ENCODE data around the gene POC1A. TPM values are rescaled to one million over a fixed set of nuclear protein-coding genes. Genes with fewer than 3 reads are reported as not detected.

Gene POC1A
- total RNA-seq, 1 donor from 2014 or later: 1.7 TPM

DNA sequence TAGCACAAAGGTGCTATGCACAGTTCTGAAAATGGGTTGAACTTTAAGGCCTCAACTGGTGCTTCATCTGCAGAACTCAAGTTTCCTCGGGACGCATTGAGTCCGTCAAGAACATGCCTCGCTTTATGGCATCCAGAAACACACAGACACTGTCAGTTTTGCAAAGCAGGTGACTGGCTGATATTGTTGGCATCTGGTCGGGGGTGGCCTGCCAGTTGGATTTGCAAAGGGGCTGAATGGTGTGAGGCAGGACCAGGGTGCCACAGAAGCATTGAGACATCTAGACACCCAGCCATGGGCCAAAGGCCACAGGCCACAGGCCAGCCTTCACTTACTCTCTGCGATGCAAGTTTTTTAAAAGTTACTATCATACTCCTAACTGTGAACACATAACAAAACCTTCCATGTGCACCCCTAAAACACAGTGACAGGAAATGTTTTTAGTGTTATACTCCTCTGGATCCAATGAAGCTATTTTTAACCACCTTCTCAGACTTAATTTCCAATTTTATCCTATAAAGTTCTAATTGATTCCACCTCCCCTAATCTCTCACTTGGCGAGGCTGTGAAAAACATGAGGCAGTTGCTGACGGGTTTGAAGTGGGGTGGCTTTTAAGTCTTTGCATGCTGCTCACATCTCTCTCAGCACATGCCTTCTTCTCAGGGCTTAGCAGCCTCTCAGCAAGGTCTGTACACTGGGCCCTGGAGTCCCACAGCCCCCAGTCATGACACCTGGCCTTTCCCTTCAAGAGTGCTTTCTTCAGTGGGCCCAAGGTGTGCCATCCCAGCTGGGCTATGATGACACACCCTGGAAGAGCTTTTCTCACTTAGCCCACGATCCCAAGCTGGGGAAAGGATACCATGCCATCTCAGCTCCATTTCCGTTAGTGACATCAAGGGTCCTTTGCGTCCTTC lies 59.4 kb downstream of the POC1A start:
- ATAC-seq (no peak), DNase-seq (ENCODE audit: missing footprints) (peak; percentile 44)
- intact Hi-C loops (cut with DNase I): no loop called here

- intact Hi-C loops (cut with DNase I): no loop called here
- DNase-seq (ENCODE audit: missing footprints) (no peak), ATAC-seq (no peak)
These were observed 60.3 kb downstream of the POC1A start for GRCh38 chr3:52093756-52094545.

DNA sequence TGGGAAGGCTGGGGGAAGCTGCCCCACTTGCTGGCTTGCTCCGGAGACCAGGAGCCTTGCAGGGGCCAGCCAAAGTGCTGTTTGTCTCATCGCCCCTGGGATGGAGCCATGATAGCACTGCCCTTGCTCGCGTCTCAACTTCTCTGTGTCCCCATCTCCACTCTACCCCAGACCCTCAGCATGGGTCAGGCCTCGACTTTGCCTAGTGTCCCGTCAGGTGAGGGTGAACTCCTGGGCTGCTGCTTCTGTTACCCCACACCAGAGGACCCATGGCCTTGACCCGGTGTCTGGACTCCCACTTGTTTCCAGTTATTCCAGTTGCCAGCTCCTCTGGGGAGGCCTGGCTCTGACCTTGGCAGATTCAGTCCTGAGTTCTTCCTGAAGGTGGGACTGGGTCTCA lies 61.3 kb downstream of the POC1A start:
- intact Hi-C loops (cut with DNase I): no loop called here
- no peak for ATAC-seq
- DNase-seq (ENCODE audit: missing footprints): peak; percentile 35

DNA sequence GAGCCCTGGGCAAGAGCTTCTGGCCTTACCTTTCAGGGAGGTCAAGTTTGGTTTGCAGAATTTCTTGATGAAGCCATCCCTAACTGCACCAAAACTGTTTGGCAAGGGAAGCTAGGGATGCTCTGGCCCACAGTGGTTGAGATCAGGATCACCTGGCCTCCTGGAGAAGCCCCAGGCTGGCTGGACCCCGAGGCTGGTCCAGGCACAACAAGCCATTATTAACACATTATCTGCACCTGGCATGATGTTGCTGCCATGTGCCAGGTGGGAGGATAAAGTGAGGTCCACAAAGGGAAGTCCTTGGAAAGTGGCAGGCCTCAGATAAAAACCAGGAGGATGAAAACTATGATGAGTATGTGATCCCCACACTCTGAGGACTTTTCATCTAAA lies 62.0 kb downstream of the POC1A start:
- intact Hi-C loops (cut with DNase I): no loop called here
- ATAC-seq: no peak
- DNase-seq (ENCODE audit: missing footprints): no peak

DNA sequence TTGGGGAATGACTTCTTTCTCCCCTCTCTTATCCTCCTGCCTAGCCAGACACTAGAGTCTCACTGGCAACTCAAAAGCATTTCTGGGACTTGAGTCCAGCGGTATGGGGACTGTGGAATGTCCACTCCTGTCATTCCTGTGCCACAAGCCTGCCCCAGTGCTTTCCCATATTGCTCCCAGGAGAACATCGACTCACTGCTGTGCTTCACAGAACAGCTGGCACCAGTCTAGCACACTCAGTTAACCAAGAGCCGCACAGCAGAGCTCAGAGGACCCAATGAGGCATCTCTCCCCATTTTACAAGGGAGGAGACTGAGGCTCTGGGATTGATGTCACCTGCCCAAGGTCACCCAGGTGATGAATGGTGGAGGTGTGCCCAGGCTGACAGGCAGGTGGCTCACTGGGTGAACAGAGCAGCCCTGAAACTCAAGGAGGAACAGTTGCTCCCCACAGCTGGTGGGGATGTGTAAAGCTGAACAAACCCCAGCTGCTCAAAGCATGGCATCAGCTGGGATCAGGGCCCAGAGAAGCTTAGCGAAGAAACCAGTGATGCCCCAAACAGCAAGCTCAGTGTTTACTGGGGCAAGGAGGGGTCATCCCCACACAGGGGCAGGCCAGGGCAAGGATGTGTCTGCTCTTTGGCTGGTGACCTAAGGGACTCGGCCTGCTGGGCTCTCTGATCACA lies 62.5 kb downstream of the POC1A start:
- DNase-seq (ENCODE audit: missing footprints): peak; percentile 49
- intact Hi-C loops (cut with DNase I): no loop called here
- no peak for ATAC-seq

- intact Hi-C loops (cut with DNase I): no loop called here
- DNase-seq (ENCODE audit: missing footprints) (peak; percentile 55), ATAC-seq (no peak)
These were observed 63.2 kb downstream of the POC1A start for GRCh38 chr3:52090933-52091468.

DNA sequence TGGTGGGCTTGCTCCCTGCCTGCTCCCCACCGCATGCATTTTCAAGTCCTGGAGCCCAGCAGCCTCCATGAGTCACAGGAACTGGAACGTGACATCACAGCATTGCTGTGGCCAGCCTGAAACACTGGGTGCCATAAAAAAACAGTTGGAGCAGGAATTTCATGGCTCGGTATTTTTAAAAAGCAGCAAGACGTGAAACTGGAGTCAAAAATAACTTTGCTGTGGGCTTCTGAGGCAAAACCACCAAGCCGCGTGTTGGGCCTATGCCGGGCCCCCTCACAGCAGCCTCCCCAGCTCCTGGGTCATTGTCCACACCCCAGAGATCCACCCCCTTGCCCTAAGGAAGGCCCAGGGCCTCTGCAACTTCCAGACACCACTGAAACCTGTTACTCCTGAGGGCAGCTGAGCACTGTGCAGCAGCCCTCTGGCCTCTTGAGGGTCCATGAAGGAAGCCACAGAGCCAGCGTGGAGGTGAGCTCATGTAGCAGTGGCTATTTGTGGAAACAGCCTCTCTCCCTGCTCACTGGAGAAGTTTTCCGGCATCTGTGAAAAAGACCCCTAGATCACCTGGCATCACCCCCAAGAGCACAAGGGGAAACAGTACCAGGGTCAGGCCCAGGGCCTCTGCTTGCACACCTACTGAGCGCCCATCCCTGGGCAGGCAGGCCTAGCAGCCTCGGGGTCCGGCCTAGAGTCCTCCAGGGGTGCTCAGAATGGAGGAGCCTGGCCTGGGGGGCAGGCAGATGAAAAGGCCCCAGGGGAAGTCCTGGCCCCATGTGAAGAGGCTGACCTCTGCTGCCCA lies 63.9 kb downstream of the POC1A start:
- ATAC-seq (no peak), DNase-seq (ENCODE audit: missing footprints) (peak; percentile 14)
- intact Hi-C loops (cut with DNase I): no loop called here

GRCh38 chr3:52089691-52090090 lies 64.5 kb downstream of the POC1A start:
- intact Hi-C loops (cut with DNase I): no loop called here
- ATAC-seq (no peak), DNase-seq (ENCODE audit: missing footprints) (peak; percentile 8)

DNA sequence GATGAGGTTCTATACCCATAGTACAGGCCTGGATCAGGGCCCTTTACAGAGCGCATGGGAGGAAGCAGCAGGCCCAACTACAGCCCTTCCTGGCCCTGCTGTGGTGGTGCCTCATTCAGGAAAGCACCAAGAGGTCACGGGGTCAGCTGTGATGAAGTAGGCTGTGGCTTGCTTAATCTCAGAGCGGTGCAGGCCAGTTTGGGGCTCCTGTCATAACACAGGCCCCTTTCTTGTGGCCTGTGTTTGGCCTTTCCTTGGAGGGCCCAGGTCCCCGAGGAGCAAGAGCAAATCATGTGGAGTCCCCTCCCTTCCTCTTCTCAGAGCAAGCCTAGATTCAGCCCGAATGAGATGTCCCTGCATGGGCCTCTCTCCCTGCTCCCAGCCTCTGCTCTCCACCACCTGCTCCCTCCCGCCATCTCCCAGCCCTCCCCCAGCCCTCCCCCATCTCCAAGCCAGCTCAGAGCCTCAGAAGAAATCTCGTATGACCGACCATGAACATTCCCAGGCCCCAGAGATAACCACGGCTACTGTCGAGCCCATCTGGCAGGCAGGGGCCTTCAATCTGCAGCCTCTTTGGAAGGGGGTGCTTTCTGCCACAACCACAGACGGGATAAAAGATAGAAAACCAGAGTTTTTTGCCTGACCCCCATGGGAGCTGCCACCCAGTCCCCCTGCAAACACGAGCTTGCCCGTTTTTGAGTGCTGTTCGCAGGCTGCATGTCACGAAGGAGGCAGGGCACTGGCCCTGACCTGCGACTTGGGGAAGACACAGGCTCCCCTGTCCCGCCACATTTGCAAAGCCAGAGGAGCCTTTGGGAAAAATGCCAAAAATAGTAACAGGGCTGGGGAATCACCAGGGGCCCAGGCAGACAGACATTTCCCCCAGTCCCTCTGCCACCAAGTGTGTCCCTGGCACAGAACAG lies 65.5 kb downstream of the POC1A start:
- peak; percentile 59 for DNase-seq (ENCODE audit: missing footprints)
- intact Hi-C loops (cut with DNase I): no loop called here
- no peak for ATAC-seq

- intact Hi-C loops (cut with DNase I): no loop called here
- no peak for ATAC-seq
- peak; percentile 23 for DNase-seq (ENCODE audit: missing footprints)
These were observed 66.5 kb downstream of the POC1A start for GRCh38 chr3:52087731-52088130.

- DNase-seq (ENCODE audit: missing footprints) (peak; percentile 33), ATAC-seq (no peak)
- intact Hi-C loops (cut with DNase I): no loop called here
These were observed 67.1 kb downstream of the POC1A start for GRCh38 chr3:52086976-52087663.

- ATAC-seq (no peak), DNase-seq (ENCODE audit: missing footprints) (peak; percentile 55)
- intact Hi-C loops (cut with DNase I): no loop called here
These were observed 67.8 kb downstream of the POC1A start for GRCh38 chr3:52086461-52086860.

DNA sequence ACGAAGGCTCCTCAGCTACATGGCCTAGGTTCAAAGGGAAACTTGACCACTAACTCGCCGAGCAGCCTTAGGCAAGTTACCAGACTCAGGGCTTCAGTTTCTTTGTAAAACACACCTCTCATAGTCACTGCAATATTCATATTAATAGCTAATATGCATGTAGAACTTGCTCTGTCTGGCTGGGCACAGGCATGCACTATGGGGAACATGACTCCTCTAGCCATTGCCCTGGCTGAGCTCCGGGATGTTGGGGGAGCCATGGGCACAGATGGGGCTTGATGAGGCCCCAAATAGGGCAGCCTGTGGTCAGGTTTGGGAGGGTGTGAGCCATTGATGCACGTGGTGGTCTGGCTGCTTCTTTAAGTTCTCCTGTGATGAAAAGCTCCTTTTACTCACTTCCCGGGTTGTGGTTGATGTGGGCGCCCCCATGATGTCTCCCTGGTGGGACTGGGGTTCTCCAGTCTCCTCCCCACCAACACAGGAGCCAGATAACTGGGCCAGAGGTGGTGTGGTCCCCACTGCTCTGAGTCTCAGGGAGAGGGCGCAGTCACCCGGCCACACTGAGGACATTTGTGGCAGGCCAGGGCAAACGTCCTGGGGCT lies 68.4 kb downstream of the POC1A start:
- intact Hi-C loops (cut with DNase I): no loop called here
- peak; percentile 41 for DNase-seq (ENCODE audit: missing footprints)
- no peak for ATAC-seq

DNA sequence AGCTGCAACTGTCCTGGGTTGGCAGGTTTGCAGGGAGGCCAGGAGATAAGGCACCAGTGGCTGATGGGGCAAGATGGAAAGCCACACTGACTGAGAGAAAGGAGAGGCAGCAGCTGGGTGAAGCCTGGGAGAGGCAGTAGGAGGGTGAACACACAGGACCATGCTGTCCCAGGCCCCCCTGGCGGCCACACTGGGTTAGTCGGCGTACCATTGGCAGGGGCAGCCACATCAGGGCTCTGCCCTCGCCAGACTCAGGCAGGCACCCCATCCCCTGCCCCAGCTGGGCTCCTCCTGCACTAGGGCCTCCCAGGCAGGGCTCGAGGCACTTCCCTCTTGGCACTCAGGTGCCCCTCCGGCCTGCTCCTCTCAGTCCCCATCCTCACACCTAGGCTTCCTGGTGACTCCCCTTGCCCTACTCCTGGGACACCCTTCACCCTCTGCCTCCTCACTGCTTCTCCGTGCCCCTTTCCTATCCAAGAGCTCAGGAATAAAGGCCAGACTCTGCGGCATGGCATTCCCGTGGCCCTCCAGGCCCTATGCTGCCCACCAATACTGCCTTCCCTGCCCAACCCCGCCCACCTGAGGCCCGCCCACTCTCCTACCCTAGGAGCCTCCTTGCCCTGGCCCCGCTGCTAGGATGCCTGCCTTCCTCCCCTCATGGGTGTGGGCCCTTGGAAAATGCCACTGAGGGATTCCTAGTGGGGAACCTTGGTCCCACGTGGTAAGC lies 69.1 kb downstream of the POC1A start:
- peak; percentile 44 for DNase-seq (ENCODE audit: missing footprints)
- ATAC-seq: no peak
- intact Hi-C loops (cut with DNase I): no loop called here

GRCh38 chr3:52084216-52084945 lies 69.8 kb downstream of the POC1A start:
- no peak for ATAC-seq
- peak; percentile 53 for DNase-seq (ENCODE audit: missing footprints)
- intact Hi-C loops (cut with DNase I): no loop called here

Measured in Right ventricle myocardium inferior (tissue), 1 donor.